Ovary (tissue), 9 donors: Measurements from ENCODE around the gene CHTOP. TPM values are rescaled to one million over a fixed set of nuclear protein-coding genes. Genes with fewer than 3 reads are reported as not detected.

Experiments
- DNase-seq, 5 donors: peaks; one replicate each; pipeline ENCODE4 v3.0.0-alpha.2; 2019 to 2020
- H3K27ac ChIP-seq, 2 donors: fragments of 200-600 bp; one replicate each; pipeline versions ENCODE4 v1.5.1 to v1.8.0; 2019 to 2022
- H3K27me3 ChIP-seq: fragments of 200-600 bp; one replicate; pipeline ENCODE4 v1.8.0; 2022
- H3K36me3 ChIP-seq: fragments of 200-600 bp; sonication (generic); one replicate; pipeline ENCODE4 v1.5.1; 2019
- H3K4me1 ChIP-seq: one replicate; pipeline ENCODE4 v1.8.1; 2013; ENCODE audit warnings: mild to moderate bottlenecking, moderate library complexity; ENCODE audit not compliant: insufficient read depth
- H3K4me3 ChIP-seq: fragments of 200-600 bp; sonication (generic); one replicate; pipeline ENCODE4 v1.5.1; 2017
- H3K9me3 ChIP-seq, 2 donors: fragments of 200-600 bp in 1 of 2; sonication (generic) in 1 of 2; one replicate each; pipeline versions ENCODE4 v1.5.1 to v1.8.1; 2013 to 2019; ENCODE audit warnings: mild to moderate bottlenecking in 1 of 2, moderate library complexity in 1 of 2
- EP300 ChIP-seq: sonication (generic); formaldehyde crosslinking; IDR thresholded peaks from one replicate; pipeline ENCODE4 v1.6.1; 2017; ENCODE audit warnings: antibody characterized with exemption
- POLR2A ChIP-seq: fragments of 450-650 bp; IDR thresholded peaks from one replicate; pipeline ENCODE4 v1.6.1; 2017; ENCODE audit warnings: antibody characterized with exemption, mild to moderate bottlenecking, moderate library complexity
- WGBS, 3 donors: extraction: QIAGEN DNeasy Blood & Tissue Kit in 1 of 3; methylation state at CpG; one replicate each; pipeline versions ENCODE4 v1.1.5 to v1.1.7; 2013 to 2017; 5-methylcytosine and 5-hydroxymethylcytosine counted together
- intact Hi-C, 4 donors: fragments of 100-400 bp; cut with DNase I; formaldehyde crosslinking; loops; one replicate each; pipeline versions ENCODE4 v1.11.0 to v1.15.1; 2022 to 2023
- polyA plus RNA-seq, 2 donors: library from polyadenylated mRNA; stranded (reverse); fragments of 200-250 nt in 1 of 2; fragments of 350-450 nt in 1 of 2; fragmentation: Illumina TruSeq in 1 of 2; extraction: RNeasy Lipid Tissue Mini Kit (QIAGEN cat#74804) in 1 of 2; gene quantifications; one replicate each; pipeline ENCODE4 v1.2.3, GENCODE V29; 2013 to 2014
- total RNA-seq, 7 donors: library from RNA; depleted of rRNA in 2 of 7; stranded (reverse); fragments of >200 nt in 2 of 7; fragmentation: NEBNext Ultra II Directional in 3 of 7; extraction: Animal tissue kit (Norgen Biotek cat#: 25700) in 3 of 7; gene quantifications; one replicate each; pipeline versions ENCODE4 v1.1.0 to v1.2.4, GENCODE V29; 2016 to 2023
- TF ChIP-seq, protein P1 (sequence below), 3 donors: fragments of 450-650 bp in 2 of 3; fragments of 200-600 bp in 1 of 3; IDR thresholded peaks; one replicate each; pipeline versions ENCODE4 v1.5.1 to v1.8.0; 2016 to 2022; ENCODE audit warnings: antibody characterized with exemption in 3 of 3, mild to moderate bottlenecking in 1 of 3
- donor health status: DM: no; HTN: no; CAD: no; lungs with moderate emphysema.
- donor health status: DM: no; HTN: no; CAD: no.
- donor health status: Bipolar disorder and iron deficiency.
- donor health status: DM: yes; HTN: yes; CAD: no.
- donor health status: DM: no; HTN: no; CAD: no.
- donor health status: DM: yes; HTN: yes; CAD: no.

The CHTOP gene
- total and polyA plus RNA-seq, 9 donors, result 54.0 to 91.1 (median 72.9) TPM

DNA sequence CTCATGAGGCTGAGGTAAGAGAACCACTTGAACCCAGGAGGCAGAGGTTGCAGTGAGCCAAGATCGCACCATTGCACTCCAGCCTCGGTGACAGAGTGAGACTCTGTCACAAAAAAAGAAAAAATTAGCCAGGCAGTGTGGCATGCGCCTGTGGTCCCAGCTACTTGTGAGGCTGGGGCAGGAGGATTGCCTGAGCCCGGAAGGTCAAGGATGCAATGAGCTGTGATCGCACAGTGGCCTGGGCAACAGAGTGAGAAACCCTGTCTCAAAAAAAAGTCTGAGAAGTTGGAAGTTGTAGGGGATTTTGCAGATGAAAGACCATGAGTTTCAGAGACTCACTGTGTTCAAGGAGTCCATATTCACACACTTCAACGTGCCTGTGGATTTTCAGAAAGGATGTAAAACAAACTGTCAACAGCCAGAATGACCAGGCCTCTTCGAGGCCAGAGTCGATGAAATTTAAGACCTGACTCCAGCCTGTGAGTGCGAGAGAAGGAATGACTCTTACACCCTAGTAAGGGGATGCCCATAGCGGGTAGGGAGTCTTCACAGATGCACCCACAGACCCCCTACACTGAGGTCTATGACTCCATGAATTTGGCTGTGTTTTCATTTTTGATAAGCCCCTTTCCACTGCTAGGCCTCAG is 8.8 kb upstream of the CHTOP start:
- Histone ChIP-seq H3K4me1 (peaks cover 3% of the 10 kb centered on the region), H3K4me3 (no peak overlapping the region), H3K27ac (no peak overlapping the region), H3K9me3 (no peaks in the 10 kb centered on the region), H3K27me3 (no peaks in the 10 kb centered on the region), H3K36me3 (no peaks in the 10 kb centered on the region)
- TF ChIP-seq POLR2A (no peak), EP300 (no peak)
- TF ChIP-seq, protein P1, sequence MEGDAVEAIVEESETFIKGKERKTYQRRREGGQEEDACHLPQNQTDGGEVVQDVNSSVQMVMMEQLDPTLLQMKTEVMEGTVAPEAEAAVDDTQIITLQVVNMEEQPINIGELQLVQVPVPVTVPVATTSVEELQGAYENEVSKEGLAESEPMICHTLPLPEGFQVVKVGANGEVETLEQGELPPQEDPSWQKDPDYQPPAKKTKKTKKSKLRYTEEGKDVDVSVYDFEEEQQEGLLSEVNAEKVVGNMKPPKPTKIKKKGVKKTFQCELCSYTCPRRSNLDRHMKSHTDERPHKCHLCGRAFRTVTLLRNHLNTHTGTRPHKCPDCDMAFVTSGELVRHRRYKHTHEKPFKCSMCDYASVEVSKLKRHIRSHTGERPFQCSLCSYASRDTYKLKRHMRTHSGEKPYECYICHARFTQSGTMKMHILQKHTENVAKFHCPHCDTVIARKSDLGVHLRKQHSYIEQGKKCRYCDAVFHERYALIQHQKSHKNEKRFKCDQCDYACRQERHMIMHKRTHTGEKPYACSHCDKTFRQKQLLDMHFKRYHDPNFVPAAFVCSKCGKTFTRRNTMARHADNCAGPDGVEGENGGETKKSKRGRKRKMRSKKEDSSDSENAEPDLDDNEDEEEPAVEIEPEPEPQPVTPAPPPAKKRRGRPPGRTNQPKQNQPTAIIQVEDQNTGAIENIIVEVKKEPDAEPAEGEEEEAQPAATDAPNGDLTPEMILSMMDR (IDR thresholded peaks at IDR 0.05), result no peak
- intact Hi-C loops, result loop anchor here in 1 of 4 donors (10.0 kb wide), 1 partner anchor 50 kb away; no protein-coding TSS in a partner anchor
- 82 to 87% (median 86%) methylated on average over 10 of the region's 10 CpGs for WGBS, 3 donors
- peak in 1 of 5 donors; percentile 8 for DNase-seq

DNA sequence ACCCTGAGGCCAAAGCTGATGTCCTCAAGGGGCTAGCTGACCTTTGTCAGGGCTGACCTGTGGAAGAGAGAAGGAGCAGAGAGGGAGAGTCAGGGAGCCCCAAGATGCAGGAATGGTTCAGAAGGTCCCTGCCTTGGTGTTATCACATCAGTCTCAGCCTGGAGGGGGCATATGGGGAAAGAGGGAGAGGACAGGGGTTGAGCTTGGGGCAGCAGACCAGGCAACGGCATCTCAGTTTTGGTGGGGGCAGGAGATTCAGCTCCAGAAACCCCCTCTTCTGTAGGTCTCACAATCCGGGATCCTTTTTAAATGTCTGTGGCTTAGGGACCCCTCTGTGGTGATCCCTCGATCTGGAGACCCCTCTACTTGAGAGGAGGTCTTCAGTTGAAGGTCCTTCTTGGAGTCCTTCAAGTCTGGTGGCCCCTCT is 7.4 kb upstream of the CHTOP start:
- intact Hi-C loops, result loop anchor here in 1 of 4 donors (10.0 kb wide), 1 partner anchor 52 kb away; no protein-coding TSS in a partner anchor
- no peak for DNase-seq
- Histone ChIP-seq H3K9me3 (no peaks in the 10 kb centered on the region), H3K36me3 (no peaks in the 10 kb centered on the region), H3K4me1 (peaks cover 3% of the 10 kb centered on the region), H3K4me3 (peak overlapping the region; percentile 36), H3K27me3 (no peaks in the 10 kb centered on the region), H3K27ac (peak overlapping the region; percentile 59 to 72)
- WGBS, 3 donors, result 21 to 37% (median 37%) methylated on average over 3 of the region's 3 CpGs
- TF ChIP-seq, protein P1 (IDR thresholded peaks at IDR 0.05), result no peak
- TF ChIP-seq EP300 (no peak), POLR2A (no peak)

DNA sequence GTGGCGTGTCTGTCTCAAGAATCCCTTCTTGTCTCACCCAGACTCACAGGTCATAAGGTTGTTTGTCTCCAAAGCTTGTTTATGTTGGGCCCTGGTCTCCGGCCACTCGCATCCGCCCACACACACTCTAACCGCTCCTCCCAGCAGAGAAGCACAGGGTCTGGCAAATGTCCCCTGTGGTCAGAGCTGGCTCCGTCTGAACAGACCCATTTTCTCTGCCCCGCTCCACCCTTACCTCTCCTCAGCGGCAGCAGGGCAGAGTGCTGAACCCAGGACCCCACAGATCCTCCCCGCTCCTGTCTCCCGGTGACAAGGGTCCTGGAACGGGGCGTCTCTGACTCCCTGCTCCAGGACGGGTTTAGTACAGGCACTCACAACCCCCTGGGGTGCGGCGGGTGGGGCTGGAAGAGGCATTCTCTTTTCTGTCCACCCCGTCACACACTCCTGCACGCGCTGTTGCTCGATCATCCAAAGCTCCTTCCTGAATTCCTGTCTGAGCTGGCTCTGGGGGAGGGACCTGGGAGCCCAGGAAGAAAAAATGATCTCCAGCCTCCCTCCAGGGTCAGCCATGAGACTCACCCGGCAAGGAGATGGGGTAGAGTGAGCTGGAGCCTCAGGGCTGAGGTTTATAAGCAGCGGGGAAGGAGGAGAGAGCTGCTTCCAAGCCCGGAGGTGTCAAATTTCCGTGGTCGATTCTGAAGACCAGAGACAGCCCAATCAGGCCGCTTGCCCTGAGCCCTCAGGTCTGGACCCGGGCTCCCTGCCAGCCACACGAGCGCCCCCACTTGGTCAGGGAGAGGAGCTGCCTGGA is 6.8 kb upstream of the CHTOP start, which contains the start of gene S100A13:
S100A13 (minus strand) TSS at position 602 of the 811 bp plus-strand sequence. CDS start 1,033 bp downstream, outside the sequence.
- Histone ChIP-seq H3K36me3 (no peaks in the 10 kb centered on the region), H3K4me3 (peak within 1 kb of the TSS; percentile 36), H3K27me3 (no peaks in the 10 kb centered on the region), H3K27ac (peak within 1 kb of the TSS; percentile 59 to 72), H3K4me1 (peaks cover 3% of the 10 kb centered on the region), H3K9me3 (no peaks in the 10 kb centered on the region)
- TF ChIP-seq, protein P1 (IDR thresholded peaks at IDR 0.05), result no peak
- peak; percentile 62 for TF ChIP-seq POLR2A
- 1 to 2% (median 1%) methylated on average over 26 to 28 of the region's 28 CpGs for WGBS, 3 donors
- intact Hi-C loops, result loop anchor here in 1 of 4 donors (10.0 kb wide), 1 partner anchor 52 kb away; no protein-coding TSS in a partner anchor
- DNase-seq, result peak; percentile 82 to 90 (median 88)
